SJSA1 (cell line): ENCODE results near the gene OLFML1. TPM values are rescaled to one million over a fixed set of nuclear protein-coding genes. Genes with fewer than 3 reads are reported as not detected.

Experiments
- DNase-seq, 2 experiments: peaks; one replicate each; pipeline ENCODE4 v3.0.0-alpha.2; 2015 to 2020; ENCODE audit warnings: low spot score in 2 of 2, low read depth in 1 of 2
- H3K27ac ChIP-seq: fragments of 250-450 bp; sonication (Bioruptor Pico); 2 replicates; pipeline ENCODE4 v1.5.1; 2020; ENCODE audit warnings: mild to moderate bottlenecking, moderate library complexity
- H3K27me3 ChIP-seq: fragments of 250-450 bp; sonication (Bioruptor Pico); replicated peaks from 2 replicates; pipeline ENCODE4 v1.5.1; 2020; ENCODE audit warnings: mild to moderate bottlenecking, moderate library complexity
- H3K36me3 ChIP-seq: fragments of 250-450 bp; sonication (Bioruptor Pico); 2 replicates; pipeline ENCODE4 v1.5.1; 2020; ENCODE audit warnings: mild to moderate bottlenecking
- H3K4me1 ChIP-seq: fragments of 250-450 bp; sonication (Bioruptor Pico); replicated peaks from 2 replicates; pipeline ENCODE4 v1.6.1; 2021; ENCODE audit warnings: mild to moderate bottlenecking
- H3K4me3 ChIP-seq: fragments of 250-450 bp; sonication (Bioruptor Pico); 2 replicates; pipeline ENCODE4 v1.5.1; 2020; ENCODE audit warnings: mild to moderate bottlenecking
- H3K9me3 ChIP-seq: fragments of 250-450 bp; sonication (Bioruptor Pico); replicated peaks from 2 replicates; pipeline ENCODE4 v1.5.1; 2020; ENCODE audit warnings: mild to moderate bottlenecking
- total RNA-seq: library from RNA; depleted of rRNA; stranded (reverse); fragments of >200 nt; shearing (Covaris generic); gene quantifications from 2 replicates; pipeline ENCODE4 v1.2.3, GENCODE V29; 2014

OLFML1 gene
- total RNA-seq, 1 experiment from 2014 or later, result 1.1 TPM

GRCh38 chr11:7522546-7522945, 37.2 kb downstream of the OLFML1 start:
- Histone ChIP-seq H3K4me1 (no peaks in the 10 kb centered on the region), H3K36me3 (no peaks in the 10 kb centered on the region), H3K27me3 (no peaks in the 10 kb centered on the region), H3K27ac (no peak overlapping the region), H3K9me3 (no peaks in the 10 kb centered on the region), H3K4me3 (no peak overlapping the region)
- no peak for DNase-seq

GRCh38 chr11:7523416-7524210, 38.3 kb downstream of the OLFML1 start:
- no peak overlapping the region for H3K27ac ChIP-seq
- no peak for DNase-seq

GRCh38 chr11:7524462-7525235, 39.3 kb downstream of the OLFML1 start:
- H3K9me3 ChIP-seq, result no peaks in the 10 kb centered on the region
- no peaks in the 10 kb centered on the region for H3K27me3 ChIP-seq
- H3K36me3 ChIP-seq, result no peaks in the 10 kb centered on the region
- no peak overlapping the region for H3K4me3 ChIP-seq
- H3K27ac ChIP-seq, result no peak overlapping the region
- no peak for DNase-seq
- H3K4me1 ChIP-seq, result no peaks in the 10 kb centered on the region

More at GRCh38 chr11:7523416-7524210, 38.3 kb downstream of the OLFML1 start:
- no peak overlapping the region for H3K4me3 ChIP-seq
- no peaks in the 10 kb centered on the region for H3K9me3 ChIP-seq
- H3K4me1 ChIP-seq, result no peaks in the 10 kb centered on the region
- no peaks in the 10 kb centered on the region for H3K36me3 ChIP-seq
- no peaks in the 10 kb centered on the region for H3K27me3 ChIP-seq

GRCh38 chr11:7525424-7525823, 40.1 kb downstream of the OLFML1 start:
- Histone ChIP-seq H3K4me1 (no peaks in the 10 kb centered on the region), H3K27me3 (no peaks in the 10 kb centered on the region), H3K27ac (no peak overlapping the region), H3K9me3 (no peaks in the 10 kb centered on the region), H3K4me3 (no peak overlapping the region), H3K36me3 (no peaks in the 10 kb centered on the region)
- DNase-seq, result no peak

GRCh38 chr11:7527029-7527428, 41.7 kb downstream of the OLFML1 start:
- Histone ChIP-seq H3K36me3 (no peaks in the 10 kb centered on the region), H3K27ac (no peak overlapping the region), H3K4me3 (no peak overlapping the region), H3K9me3 (no peaks in the 10 kb centered on the region), H3K27me3 (no peaks in the 10 kb centered on the region), H3K4me1 (no peaks in the 10 kb centered on the region)
- DNase-seq, result no peak

- Histone ChIP-seq H3K4me1 (no peaks in the 10 kb centered on the region), H3K36me3 (no peaks in the 10 kb centered on the region), H3K4me3 (no peak overlapping the region), H3K9me3 (no peaks in the 10 kb centered on the region), H3K27me3 (no peaks in the 10 kb centered on the region), H3K27ac (no peak overlapping the region)
- no peak for DNase-seq
Observed at GRCh38 chr11:7528514-7529049, 43.3 kb downstream of the OLFML1 start.

GRCh38 chr11:7530013-7530640, 44.8 kb downstream of the OLFML1 start:
- Histone ChIP-seq H3K27ac (no peak overlapping the region), H3K36me3 (no peaks in the 10 kb centered on the region), H3K4me1 (no peaks in the 10 kb centered on the region), H3K4me3 (no peak overlapping the region), H3K27me3 (no peaks in the 10 kb centered on the region), H3K9me3 (no peaks in the 10 kb centered on the region)
- no peak for DNase-seq

GRCh38 chr11:7531011-7531410, 45.7 kb downstream of the OLFML1 start:
- no peak for DNase-seq
- no peak overlapping the region for H3K27ac ChIP-seq
- H3K36me3 ChIP-seq, result no peaks in the 10 kb centered on the region
- H3K27me3 ChIP-seq, result no peaks in the 10 kb centered on the region
- no peak overlapping the region for H3K4me3 ChIP-seq
- H3K4me1 ChIP-seq, result no peaks in the 10 kb centered on the region
- no peaks in the 10 kb centered on the region for H3K9me3 ChIP-seq

GRCh38 chr11:7532405-7533145, 47.3 kb downstream of the OLFML1 start:
- no peak overlapping the region for H3K4me3 ChIP-seq
- no peaks in the 10 kb centered on the region for H3K9me3 ChIP-seq
- no peak for DNase-seq
- no peaks in the 10 kb centered on the region for H3K27me3 ChIP-seq
- no peak overlapping the region for H3K27ac ChIP-seq
- no peaks in the 10 kb centered on the region for H3K4me1 ChIP-seq
- H3K36me3 ChIP-seq, result no peaks in the 10 kb centered on the region

GRCh38 chr11:7533199-7534041, 48.1 kb downstream of the OLFML1 start:
- DNase-seq, result no peak
- Histone ChIP-seq H3K4me1 (no peaks in the 10 kb centered on the region), H3K27me3 (no peaks in the 10 kb centered on the region), H3K36me3 (no peaks in the 10 kb centered on the region), H3K9me3 (no peaks in the 10 kb centered on the region), H3K4me3 (no peak overlapping the region), H3K27ac (no peak overlapping the region)

- Histone ChIP-seq H3K36me3 (no peaks in the 10 kb centered on the region), H3K27me3 (no peaks in the 10 kb centered on the region), H3K4me1 (no peaks in the 10 kb centered on the region), H3K9me3 (no peaks in the 10 kb centered on the region), H3K4me3 (no peak overlapping the region), H3K27ac (no peak overlapping the region)
- DNase-seq, result no peak
Observed at GRCh38 chr11:7534042-7534378, 48.7 kb downstream of the OLFML1 start.

GRCh38 chr11:7536100-7536499, 50.8 kb downstream of the OLFML1 start:
- Histone ChIP-seq H3K27me3 (no peaks in the 10 kb centered on the region), H3K4me3 (no peak overlapping the region)
- no peak for DNase-seq

GRCh38 chr11:7537265-7537664, 52.0 kb downstream of the OLFML1 start:
- H3K27me3 ChIP-seq, result no peaks in the 10 kb centered on the region
- no peaks in the 10 kb centered on the region for H3K9me3 ChIP-seq
- H3K4me1 ChIP-seq, result no peaks in the 10 kb centered on the region
- H3K4me3 ChIP-seq, result no peak overlapping the region
- H3K36me3 ChIP-seq, result no peaks in the 10 kb centered on the region
- no peak overlapping the region for H3K27ac ChIP-seq
- DNase-seq, result no peak

More at GRCh38 chr11:7536100-7536499, 50.8 kb downstream of the OLFML1 start:
- Histone ChIP-seq H3K4me1 (no peaks in the 10 kb centered on the region), H3K27ac (no peak overlapping the region), H3K9me3 (no peaks in the 10 kb centered on the region), H3K36me3 (no peaks in the 10 kb centered on the region)
